ENCODE results near the gene IL36RN. TPM values are rescaled to one million over a fixed set of nuclear protein-coding genes. Genes with fewer than 3 reads are reported as not detected.

Gene IL36RN
- total RNA-seq: 64.1 TPM

DNA sequence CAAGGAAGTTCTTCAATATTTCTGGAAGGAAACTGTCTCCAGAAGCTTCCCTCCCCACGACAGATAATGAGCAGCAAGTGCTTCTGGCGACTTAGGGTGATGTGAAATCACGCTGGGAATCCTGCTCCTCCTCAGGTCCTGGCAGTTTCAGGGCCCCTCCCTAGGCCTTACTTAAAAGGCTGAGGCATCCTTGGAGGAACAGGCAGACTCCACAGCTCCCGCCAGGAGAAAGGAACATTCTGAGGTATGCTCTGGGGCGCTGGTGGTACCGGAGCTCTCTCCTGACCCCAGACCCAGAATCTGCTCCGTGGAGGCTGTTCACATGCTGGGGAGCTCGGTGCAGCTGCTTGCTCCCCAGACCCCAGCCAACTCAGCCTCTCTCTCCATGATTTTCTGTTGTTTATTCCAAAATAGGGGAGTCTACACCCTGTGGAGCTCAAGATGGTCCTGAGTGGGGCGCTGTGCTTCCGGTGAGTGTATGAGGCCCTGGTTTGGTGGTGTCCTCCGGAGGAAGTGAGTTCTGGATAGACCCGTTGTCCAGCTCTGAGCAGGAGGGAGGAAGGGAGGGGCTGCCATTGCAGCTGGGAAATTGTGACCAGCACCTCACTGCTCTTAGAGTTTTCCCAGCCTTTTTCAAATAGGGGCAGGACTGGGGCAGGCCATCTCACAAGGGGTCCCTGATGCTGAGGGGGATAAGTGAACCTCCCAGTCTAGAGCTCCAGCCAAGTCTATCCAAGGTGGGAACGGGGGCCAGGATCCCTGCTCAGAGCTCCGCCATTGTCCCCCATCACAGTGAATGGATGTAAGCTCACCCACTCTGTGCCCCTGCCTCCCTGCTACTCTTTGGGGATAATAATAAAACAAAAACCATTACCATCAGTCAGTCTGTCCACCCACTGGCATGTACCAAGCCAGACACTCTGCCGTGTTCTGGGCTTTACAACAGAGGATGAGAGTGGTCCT is at the start of gene IL36RN:
Gene IL36RN (plus strand): TSS at position 201 of the 963 bp plus-strand sequence. CDS start 241 bp downstream, at position 442.
- peak; percentile 51 for ATAC-seq

- ATAC-seq: no peak
Observed at GRCh38 chr2:113009622-113010021, 49.4 kb upstream of the IL36RN start.

DNA sequence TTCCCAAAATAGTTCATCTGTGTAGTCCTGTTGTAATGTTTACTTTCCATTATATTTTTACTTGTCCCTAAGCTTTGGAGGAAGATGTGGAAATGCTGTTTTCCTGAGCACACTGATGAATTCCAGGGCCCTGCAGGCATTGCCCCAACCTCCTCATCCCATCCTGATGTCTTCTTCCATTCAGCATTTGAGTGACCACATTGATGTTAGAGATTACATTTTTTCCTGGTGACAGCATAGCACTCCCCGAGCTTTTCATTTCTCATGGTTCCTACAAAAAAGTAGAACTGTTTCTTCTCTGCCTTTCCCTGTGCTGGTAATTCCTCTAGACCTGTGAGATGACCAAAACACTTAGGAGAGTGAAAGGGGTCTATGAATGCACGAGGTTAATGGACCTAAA is 48.9 kb upstream of the IL36RN start:
- ATAC-seq: no peak

- no peak for ATAC-seq
Observed at GRCh38 chr2:113011108-113011507, 47.9 kb upstream of the IL36RN start.

DNA sequence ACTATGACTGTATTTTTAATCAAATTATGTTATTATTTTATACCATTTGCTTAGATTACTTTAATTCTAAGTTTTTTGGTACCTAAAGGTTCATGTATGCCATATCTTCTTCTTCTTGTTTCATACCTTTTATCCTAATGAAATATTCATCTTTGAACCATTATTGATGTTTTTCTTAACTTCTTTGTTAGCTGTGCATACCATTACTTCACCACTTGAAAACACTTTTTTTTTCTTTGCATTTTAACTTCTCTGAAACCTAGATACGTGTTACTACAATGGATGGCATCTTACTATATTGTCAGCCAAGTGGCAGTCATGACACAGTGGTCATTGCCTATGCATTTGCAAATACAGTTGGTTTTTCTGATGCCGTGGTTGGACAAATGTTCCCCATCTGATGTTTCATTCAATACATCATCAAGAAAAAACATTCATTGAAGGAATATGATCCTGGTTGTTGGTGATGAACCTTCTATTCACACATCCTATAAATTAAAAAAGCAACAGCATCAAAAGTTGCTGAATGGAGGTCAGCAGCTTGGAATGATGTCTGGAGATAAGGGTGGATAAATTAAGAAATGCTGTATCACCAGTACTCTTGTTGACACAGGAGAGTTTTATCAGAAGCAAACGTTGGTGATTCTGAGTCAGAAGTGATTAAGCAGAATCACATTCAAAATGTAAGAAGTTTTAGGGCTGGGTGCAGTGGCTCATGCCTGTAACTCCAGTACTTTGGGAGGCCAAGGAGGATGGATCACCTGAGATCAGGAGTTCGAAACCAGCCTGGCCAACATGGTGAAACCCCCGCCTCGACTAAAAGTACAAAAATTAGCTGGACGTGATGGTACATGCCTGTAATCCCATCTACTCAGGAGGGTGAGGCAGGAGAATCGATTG is 46.3 kb upstream of the IL36RN start:
- no peak for ATAC-seq

GRCh38 chr2:113013336-113013661 is 45.7 kb upstream of the IL36RN start:
- no peak for ATAC-seq

- no peak for ATAC-seq
Observed at GRCh38 chr2:113014067-113014466, 44.9 kb upstream of the IL36RN start.

DNA sequence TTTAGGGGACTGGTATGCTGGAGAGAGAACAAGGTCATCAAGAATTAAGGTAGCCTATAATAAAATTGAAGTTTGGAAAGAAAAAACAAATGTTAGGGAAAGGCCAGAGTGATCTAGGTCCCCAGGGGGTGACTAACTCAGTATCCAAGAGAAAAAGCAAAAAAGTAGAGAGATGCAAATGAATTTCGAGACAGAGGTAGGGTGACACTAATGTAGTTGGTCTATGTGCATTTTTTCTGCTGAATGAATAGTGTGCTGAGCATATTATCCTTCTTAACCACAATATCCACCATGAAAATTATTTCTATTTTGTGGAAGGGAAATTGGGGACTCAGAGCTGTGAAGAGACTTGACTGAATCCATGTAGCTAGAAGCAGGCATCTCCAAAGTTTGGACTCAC is 44.0 kb upstream of the IL36RN start:
- no peak for ATAC-seq

- ATAC-seq: peak; percentile 74
Observed at GRCh38 chr2:113015655-113016054, 43.3 kb upstream of the IL36RN start.

GRCh38 chr2:113018509-113018908 is 40.5 kb upstream of the IL36RN start:
- ATAC-seq: no peak

GRCh38 chr2:113021312-113021711 is 37.7 kb upstream of the IL36RN start:
- ATAC-seq: no peak

DNA sequence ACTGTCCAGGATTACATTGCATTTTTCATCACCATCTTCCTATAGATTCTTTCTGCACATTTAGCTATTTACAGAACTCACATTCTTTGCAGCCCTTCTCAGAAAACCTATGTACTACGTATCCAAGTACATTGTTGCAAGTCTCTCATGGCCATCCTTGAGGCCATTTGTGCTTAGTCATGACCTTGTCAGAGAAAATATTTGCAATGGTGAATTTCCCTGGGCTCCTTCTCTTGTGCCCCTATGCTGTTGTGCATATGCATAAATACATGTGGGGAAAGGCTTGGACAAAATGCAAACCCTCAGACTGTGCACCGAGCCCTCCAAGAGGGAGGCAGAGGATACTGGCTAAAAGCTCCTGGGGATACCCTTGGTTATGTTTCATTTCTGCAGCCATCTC is 34.2 kb upstream of the IL36RN start:
- no peak for ATAC-seq

DNA sequence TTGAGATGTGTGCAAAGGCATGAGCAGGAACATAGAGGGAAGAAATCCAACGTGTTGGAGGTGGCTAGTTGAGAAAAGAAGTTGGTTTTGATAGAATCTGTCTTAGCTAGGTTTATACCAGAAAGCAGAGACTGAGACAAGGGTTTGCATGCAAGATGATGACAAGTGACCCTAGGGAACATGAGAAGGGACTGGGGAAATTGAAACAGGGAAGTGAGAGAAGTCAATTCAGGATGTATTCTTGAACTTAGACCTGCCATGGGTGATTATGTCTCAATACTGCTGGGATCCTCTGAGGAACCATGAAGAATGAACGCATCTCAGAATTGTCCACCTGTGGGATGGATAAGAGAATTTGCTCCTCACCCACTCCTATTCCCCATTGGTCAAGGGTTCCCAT is 33.3 kb upstream of the IL36RN start:
- ATAC-seq: no peak

DNA sequence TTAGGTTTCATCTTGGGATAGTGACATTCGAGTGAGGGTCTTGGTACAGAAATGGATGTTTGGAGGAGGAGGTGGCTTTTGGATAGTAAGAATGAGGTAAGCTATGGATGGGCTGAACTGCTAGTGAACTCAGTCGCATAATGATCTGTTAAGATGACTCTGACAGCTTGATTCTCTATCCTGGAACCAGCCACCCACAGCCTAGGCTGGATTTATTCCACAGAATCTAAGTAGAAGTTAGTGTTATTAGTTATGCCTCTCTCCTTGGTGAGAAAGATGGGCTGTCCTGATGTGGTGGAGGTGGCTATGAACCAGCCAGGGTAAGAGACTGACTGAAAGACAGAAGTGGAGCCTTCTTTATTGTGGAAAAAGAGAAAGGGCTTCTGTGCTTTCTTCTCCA is 31.3 kb upstream of the IL36RN start:
- no peak for ATAC-seq

DNA sequence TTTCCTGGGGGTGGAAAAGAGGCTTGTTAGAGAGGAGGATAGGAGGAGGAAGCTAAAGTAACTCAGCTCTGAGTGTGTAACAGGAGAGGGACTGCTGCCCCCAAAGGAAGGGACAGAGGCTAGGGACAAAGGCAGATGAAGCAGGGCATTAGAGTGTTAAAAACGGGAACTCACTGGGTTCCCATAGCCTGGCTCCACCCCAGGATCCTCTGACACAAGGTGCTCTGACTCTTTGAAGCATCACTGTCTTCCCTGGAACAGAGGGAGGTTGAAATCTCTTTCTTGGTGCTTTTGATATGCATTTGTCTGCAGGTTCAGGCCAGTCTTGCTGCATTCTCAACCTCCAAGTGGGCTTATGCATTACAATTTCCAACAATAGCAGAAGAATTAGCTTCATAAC is 30.9 kb upstream of the IL36RN start:
- ATAC-seq: no peak

- ATAC-seq: peak; percentile 87
Observed at GRCh38 chr2:113032737-113033136, 26.3 kb upstream of the IL36RN start.

- no peak for ATAC-seq
Observed at GRCh38 chr2:113034016-113034415, 25.0 kb upstream of the IL36RN start.

DNA sequence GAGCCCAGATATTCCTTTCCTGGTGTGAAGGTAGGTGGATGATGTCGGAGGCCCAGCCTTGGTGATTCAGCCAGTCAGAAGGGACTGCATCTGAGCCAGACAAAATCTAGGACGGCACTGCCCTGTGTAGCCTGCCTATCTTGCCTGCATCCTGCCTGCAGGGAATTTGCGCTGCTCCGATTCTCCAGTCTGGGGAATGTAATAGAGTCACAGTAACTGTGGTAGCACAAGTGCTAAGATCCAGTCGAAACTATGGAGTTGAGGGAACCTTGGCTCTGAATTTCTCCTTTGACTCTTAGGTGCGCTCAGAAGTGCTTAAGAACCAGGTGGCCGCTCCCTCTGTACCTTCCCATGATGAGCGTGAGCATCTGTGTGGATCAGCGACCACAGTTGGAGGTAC is 22.2 kb upstream of the IL36RN start:
- peak; percentile 45 for ATAC-seq

- no peak for ATAC-seq
Observed at GRCh38 chr2:113038291-113038690, 20.7 kb upstream of the IL36RN start.

- no peak for ATAC-seq
Observed at GRCh38 chr2:113039158-113039557, 19.8 kb upstream of the IL36RN start.

GRCh38 chr2:113039719-113040118 is 19.3 kb upstream of the IL36RN start:
- no peak for ATAC-seq

DNA sequence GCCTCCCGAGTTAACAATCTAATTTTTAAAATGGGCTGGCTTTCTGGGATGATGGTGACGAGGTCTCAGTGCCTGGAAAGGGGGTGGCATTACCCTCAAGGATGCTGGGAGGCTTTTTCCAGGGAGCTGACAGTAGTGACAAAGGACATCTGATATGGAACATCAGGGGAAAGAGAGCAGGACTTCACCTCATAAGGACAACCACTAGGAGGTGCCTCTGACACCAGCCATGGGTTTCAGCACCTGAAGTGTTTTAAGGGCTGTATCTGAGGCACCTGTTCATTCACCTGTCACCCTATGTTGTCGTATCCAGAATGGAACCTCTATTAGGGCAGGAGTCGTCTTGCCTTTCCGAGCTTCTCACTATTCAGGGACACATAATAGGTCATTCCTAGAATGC is 17.1 kb upstream of the IL36RN start:
- ATAC-seq: peak; percentile 78

GRCh38 chr2:113046465-113046864 is 12.5 kb upstream of the IL36RN start:
- ATAC-seq: no peak

All from esophagus mucosa (tissue), 1 donor.